ENCODE data around the gene MRPL1.

MRPL1 gene

GRCh38 chr4:77989968-77990367 lies 127.3 kb downstream of the MRPL1 start:
- no peak for DNase-seq

- DNase-seq: no peak
Observed at GRCh38 chr4:77990456-77990855, 127.8 kb downstream of the MRPL1 start.

- DNase-seq: no peak
Observed at GRCh38 chr4:77990904-77991358, 128.3 kb downstream of the MRPL1 start.

- DNase-seq: no peak
Observed at GRCh38 chr4:77992581-77992980, 130.0 kb downstream of the MRPL1 start.

- DNase-seq: no peak
Observed at GRCh38 chr4:77994194-77994721, 131.6 kb downstream of the MRPL1 start.

- no peak for DNase-seq
Observed at GRCh38 chr4:77996076-77996475, 133.4 kb downstream of the MRPL1 start.

GRCh38 chr4:78001531-78001930 lies 138.9 kb downstream of the MRPL1 start:
- no peak for DNase-seq

GRCh38 chr4:78002260-78002659 lies 139.6 kb downstream of the MRPL1 start:
- DNase-seq: no peak

All from CD4-positive, alpha-beta T cell treated with Interleukin-4 for 4 hours (primary cell).